ENCODE data around the gene VPS41.

- TF ChIP-seq, protein P1, sequence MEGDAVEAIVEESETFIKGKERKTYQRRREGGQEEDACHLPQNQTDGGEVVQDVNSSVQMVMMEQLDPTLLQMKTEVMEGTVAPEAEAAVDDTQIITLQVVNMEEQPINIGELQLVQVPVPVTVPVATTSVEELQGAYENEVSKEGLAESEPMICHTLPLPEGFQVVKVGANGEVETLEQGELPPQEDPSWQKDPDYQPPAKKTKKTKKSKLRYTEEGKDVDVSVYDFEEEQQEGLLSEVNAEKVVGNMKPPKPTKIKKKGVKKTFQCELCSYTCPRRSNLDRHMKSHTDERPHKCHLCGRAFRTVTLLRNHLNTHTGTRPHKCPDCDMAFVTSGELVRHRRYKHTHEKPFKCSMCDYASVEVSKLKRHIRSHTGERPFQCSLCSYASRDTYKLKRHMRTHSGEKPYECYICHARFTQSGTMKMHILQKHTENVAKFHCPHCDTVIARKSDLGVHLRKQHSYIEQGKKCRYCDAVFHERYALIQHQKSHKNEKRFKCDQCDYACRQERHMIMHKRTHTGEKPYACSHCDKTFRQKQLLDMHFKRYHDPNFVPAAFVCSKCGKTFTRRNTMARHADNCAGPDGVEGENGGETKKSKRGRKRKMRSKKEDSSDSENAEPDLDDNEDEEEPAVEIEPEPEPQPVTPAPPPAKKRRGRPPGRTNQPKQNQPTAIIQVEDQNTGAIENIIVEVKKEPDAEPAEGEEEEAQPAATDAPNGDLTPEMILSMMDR (IDR thresholded peaks at IDR 0.05), result no peak
- TF ChIP-seq POLR2A (IDR thresholded peaks at IDR 0.05), result no peak
These were observed 155.6 kb downstream of the VPS41 start for GRCh38 chr7:38753347-38753746.
